Hepatocyte (in vitro differentiated cells): Measurements from ENCODE around the gene TBC1D1.

Experiments
- CTCF ChIP-seq: fragments of 200-600 bp; sonication (generic); IDR thresholded peaks from 2 replicates; pipeline ENCODE4 v1.5.1; 2016; ENCODE audit warnings: antibody characterized with exemption, mild to moderate bottlenecking; ENCODE audit not compliant: poor library complexity
- EZH2 ChIP-seq: fragments of 200-600 bp; sonication (generic); IDR thresholded peaks from 2 replicates; pipeline ENCODE4 v1.6.1; 2016; ENCODE audit warnings: antibody characterized with exemption, mild to moderate bottlenecking, borderline replicate concordance
- EZH2phosphoT487 ChIP-seq: fragments of 200-600 bp; sonication (generic); IDR thresholded peaks from one replicate; pipeline ENCODE4 v1.6.1; 2018; ENCODE audit warnings: antibody characterized with exemption, mild to moderate bottlenecking, low read depth, moderate library complexity; ENCODE audit not compliant: unreplicated experiment, severe bottlenecking

GRCh38 chr4:38172078-38172477, 281.2 kb downstream of the TBC1D1 start:
- TF ChIP-seq EZH2 (no peak), CTCF (no peak), EZH2phosphoT487 (no peak)
